Right hindlimb (tissue), 1 donor: Measurements from ENCODE around the gene CST7.

Experiments
- DNase-seq: peaks from one replicate; pipeline ENCODE4 v3.0.0-alpha.2; 2018

Gene CST7

GRCh38 chr20:24951536-24952083 lies 2.5 kb downstream of the CST7 start:
- DNase-seq = no peak

GRCh38 chr20:24952376-24953208 lies 3.5 kb downstream of the CST7 start:
- DNase-seq = no peak

- DNase-seq = no peak
Observed at GRCh38 chr20:24953209-24953575, 4.1 kb downstream of the CST7 start.

- no peak for DNase-seq
Observed at GRCh38 chr20:24953621-24954133, 4.6 kb downstream of the CST7 start.

DNA sequence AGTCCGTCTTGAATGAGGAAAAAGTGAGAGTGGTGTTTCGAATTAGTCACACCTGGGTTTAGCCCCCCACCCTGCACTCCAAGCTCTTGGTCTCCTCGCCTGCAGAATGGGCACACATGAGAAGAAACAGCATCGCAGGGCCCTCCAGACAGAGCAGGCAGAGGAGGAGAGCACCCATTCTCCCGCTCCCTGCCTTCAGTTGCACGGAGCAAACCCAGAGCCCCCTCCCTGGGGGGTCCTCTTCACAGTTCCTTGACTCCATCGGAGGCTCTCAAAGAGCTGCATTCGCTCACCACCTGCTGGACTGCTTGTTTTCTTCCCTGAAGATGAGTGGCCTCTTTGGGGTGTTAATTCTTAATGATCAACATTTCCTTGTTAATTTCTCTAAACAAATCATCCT lies 5.1 kb downstream of the CST7 start:
- DNase-seq = no peak

- no peak for DNase-seq
Observed at GRCh38 chr20:24954566-24954965, 5.5 kb downstream of the CST7 start.

GRCh38 chr20:24955045-24955444 lies 6.0 kb downstream of the CST7 start:
- DNase-seq = no peak

- no peak for DNase-seq
Observed at GRCh38 chr20:24956001-24956841, 7.2 kb downstream of the CST7 start.

- no peak for DNase-seq
Observed at GRCh38 chr20:24957326-24958016, 8.4 kb downstream of the CST7 start.

DNA sequence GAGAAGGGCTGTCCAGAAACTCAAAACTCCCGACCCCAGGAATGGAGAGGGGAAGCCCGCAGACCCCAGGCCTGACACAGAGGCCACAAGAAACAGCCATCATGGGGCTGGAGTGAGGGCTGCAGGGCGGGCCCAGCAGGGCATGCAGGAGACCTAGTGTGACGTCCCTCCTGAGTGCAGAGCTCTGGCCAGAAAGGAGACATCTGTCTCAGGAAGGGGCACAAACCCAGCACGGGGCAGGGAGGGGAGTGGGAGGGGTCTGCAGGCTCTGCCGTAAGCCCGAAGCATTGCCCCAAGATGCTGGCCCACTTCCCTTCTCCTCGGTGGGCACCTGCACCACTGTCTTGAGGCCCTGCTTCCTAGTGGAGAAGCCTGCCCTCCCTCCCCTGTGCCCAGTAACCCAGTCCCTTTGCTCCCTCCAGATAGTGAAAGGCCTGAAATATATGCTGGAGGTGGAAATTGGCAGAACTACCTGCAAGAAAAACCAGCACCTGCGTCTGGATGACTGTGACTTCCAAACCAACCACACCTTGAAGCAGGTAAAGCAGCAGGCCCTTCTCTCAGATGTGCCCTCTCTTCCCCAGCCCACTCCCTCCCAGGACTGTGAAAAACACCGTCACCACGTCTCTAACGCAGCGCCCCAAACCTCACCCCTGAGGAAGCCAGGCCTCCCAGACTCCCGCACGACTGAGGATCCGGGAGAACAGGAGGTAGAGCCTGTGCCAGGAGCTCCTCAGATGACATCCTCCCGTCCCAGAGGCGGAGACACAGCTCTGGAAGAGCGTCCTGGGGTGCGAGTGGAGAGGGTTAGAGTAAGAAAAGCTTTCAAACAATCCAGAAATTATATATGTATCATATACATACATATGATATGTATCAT lies 9.7 kb downstream of the CST7 start:
- no peak for DNase-seq

- no peak for DNase-seq
Observed at GRCh38 chr20:24959591-24960301, 10.7 kb downstream of the CST7 start.

GRCh38 chr20:24960302-24960801 lies 11.3 kb downstream of the CST7 start:
- DNase-seq = no peak

DNA sequence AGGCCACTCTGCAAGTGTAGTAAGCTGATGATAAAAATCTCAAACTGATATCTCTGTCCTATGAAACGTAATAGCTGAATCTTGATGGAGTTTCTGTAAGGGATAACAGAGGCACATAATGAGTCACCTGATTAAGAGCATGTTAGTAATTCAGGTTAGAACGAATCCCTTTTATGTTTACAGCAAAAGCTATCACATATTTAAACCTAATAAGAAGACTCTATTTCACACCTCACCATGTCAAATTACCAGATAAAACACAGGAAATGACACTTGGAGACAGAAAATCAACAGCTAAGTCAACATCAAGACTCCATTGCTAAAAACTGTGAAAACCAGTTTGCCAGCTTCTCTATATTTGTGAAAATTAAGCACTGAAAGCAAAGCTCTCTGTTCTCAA lies 11.8 kb downstream of the CST7 start:
- no peak for DNase-seq

DNA sequence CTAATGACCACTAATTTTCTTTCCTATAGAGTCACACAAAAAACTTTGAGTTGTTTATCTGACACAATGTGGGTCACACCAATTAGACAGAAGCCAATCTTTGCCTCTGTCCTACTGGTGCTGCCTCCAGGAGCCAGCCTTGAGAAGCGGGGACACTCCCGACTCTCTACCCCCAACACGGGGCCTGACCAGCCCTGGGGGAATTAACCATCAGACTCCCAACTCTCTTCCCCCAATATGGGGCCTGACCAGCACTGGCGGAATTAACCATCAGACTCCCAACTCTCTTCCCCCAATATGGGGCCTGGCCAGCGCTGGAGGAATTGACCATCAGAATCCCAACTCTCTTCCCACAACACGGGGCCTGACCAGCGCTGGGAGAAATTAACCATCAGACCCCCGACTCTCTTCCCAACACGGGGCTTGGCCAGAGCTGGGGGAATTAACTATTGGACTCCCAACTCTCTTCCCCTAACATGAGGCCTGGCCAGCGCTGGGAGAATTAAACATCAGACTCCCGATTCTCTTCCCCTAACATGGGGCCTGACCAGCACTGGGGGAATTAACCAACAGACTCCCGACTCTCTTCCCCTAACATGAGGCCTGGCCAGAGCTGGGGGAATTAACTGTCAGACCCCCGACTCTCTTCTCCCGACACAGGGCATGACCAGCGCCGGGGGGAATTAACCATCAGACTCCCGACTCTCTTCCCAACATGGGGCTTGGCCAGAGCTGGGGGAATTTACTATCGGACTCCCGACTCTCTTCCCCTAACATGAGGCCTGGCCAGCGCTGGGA lies 12.5 kb downstream of the CST7 start:
- no peak for DNase-seq

- DNase-seq = no peak
Observed at GRCh38 chr20:24962182-24962492, 13.1 kb downstream of the CST7 start.

DNA sequence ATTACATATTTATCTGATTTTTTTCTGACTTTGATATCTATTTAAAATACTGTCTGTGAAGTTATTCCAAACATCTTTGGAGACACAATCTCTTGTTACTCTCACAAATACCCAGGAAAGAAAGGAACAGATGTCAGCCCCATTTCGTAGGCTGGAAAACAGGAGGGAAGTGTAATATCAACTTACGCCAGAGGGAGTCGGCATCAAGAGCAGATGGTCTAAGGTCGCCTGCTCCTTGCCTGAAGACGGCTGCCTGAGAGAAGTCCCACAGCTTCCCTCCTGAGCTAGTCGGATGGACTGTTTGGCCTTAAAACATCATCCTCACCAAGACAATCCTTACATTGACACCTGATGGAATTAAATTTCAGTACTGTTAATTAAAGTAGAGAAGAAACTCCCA lies 13.4 kb downstream of the CST7 start:
- no peak for DNase-seq

DNA sequence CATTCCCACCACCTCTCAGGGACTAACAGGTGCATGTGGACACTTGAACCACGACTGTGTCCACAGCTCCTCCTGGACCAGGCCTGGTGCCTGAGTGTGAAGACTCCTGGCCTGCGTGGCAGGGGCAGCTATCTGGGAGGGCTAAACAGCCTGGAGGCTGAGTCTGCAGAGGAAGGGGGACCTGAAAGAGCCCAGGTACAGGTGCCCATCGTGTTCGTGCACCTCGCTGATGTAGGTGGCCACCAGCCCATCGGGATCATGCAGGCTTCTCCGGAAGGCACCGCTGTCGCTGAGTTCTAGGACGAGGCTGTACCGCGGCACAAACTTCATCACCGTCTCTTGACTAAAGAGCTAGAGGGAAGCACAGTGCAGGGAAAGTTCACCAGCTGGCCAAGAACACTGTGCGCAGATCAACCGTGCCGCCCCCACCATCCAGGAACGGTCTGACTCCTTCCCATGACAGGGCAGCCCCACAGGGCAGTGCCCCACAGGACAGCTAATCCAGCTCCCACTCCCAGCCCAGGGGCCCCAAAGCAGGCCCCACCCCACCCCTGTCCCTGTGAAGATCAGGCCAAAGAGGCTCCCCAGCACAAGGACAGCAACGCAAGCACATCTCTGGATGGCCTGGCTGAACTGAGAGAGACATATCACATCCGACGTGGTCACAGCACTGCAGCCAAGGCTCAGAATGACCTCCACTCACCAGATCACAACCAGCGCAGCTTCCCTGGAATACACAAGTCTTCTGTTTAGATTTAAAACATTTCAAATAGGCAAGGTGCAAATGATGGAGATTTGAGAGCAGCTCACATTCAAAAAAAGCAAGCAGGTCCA lies 14.8 kb downstream of the CST7 start:
- no peak for DNase-seq

GRCh38 chr20:24964506-24964840 lies 15.4 kb downstream of the CST7 start:
- DNase-seq = peak; percentile 73

- DNase-seq = no peak
Observed at GRCh38 chr20:24965065-24965919, 16.2 kb downstream of the CST7 start.
